Liver (tissue), 9 donors: Measurements from ENCODE around the gene SGSH. TPM values are rescaled to one million over a fixed set of nuclear protein-coding genes. Genes with fewer than 3 reads are reported as not detected.

Experiments used
- DNase-seq: peaks from one replicate; pipeline ENCODE4 v3.0.0-alpha.2; 2017; ENCODE audit warnings: low spot score
- H3K27ac ChIP-seq, 2 donors: one replicate each; pipeline ENCODE4 v1.7.0; 2013; ENCODE audit warnings: inconsistent platforms in 2 of 2, low read length in 2 of 2, control low read depth in 1 of 2, low read depth in 1 of 2, mild to moderate bottlenecking in 1 of 2
- H3K27me3 ChIP-seq, 4 donors: one replicate each; pipeline versions ENCODE4 v1.6.1 to v1.7.0; 2013; ENCODE audit warnings: low read length in 3 of 4, inconsistent platforms in 1 of 4, mild to moderate bottlenecking in 1 of 4, moderate library complexity in 1 of 4; ENCODE audit not compliant: control insufficient read depth in 4 of 4, insufficient read depth in 4 of 4
- H3K36me3 ChIP-seq, 4 donors: one replicate each; pipeline versions ENCODE4 v1.6.1 to v1.7.0; 2013; ENCODE audit warnings: low read length in 3 of 4, mild to moderate bottlenecking in 3 of 4, low read depth in 1 of 4, moderate library complexity in 1 of 4; ENCODE audit not compliant: control insufficient read depth in 4 of 4, insufficient read depth in 3 of 4
- H3K4me1 ChIP-seq, 4 donors: one replicate each; pipeline versions ENCODE4 v1.6.1 to v1.7.0; 2013; ENCODE audit warnings: low read length in 3 of 4, mild to moderate bottlenecking in 3 of 4, moderate library complexity in 1 of 4; ENCODE audit not compliant: control insufficient read depth in 4 of 4, insufficient read depth in 4 of 4
- H3K4me3 ChIP-seq, 3 donors: one replicate each; pipeline versions ENCODE4 v1.6.1 to v1.7.0; 2013; ENCODE audit warnings: low read length in 3 of 3, control low read depth in 1 of 3, low read depth in 1 of 3, mild to moderate bottlenecking in 1 of 3
- H3K9ac ChIP-seq, 2 donors: one replicate each; pipeline ENCODE4 v1.7.0; 2013; ENCODE audit warnings: low read length in 2 of 2, mild to moderate bottlenecking in 2 of 2, moderate library complexity in 2 of 2, control low read depth in 1 of 2, low read depth in 1 of 2
- H3K9me3 ChIP-seq, 4 donors: one replicate each; pipeline versions ENCODE4 v1.6.1 to v1.7.0; 2013; ENCODE audit warnings: low read length in 3 of 4; ENCODE audit not compliant: control insufficient read depth in 4 of 4
- CTCF ChIP-seq: fragments of 150-350 bp; IDR thresholded peaks from 2 replicates; pipeline ENCODE4 v1.5.1; 2017; ENCODE audit warnings: improper control_type of control experiment, low read depth, low read length; ENCODE audit not compliant: missing input control
- EGR1 ChIP-seq, 2 donors: IDR thresholded peaks; 2 replicates each; pipeline ENCODE4 v1.6.1; 2016 to 2018; ENCODE audit warnings: antibody characterized with exemption in 2 of 2, low read depth in 2 of 2
- FOXA1 ChIP-seq: IDR thresholded peaks from 2 replicates; pipeline ENCODE4 v1.6.1; 2016; ENCODE audit warnings: antibody characterized with exemption
- FOXA2 ChIP-seq: IDR thresholded peaks from 2 replicates; pipeline ENCODE4 v1.6.1; 2016; ENCODE audit warnings: antibody characterized with exemption
- GABPA ChIP-seq, 2 donors: IDR thresholded peaks in 1 of 2; conservative IDR thresholded peaks in 1 of 2; 2 replicates each; pipeline ENCODE4 v1.6.1; 2016; ENCODE audit warnings: antibody characterized with exemption in 2 of 2, mild to moderate bottlenecking in 1 of 2, moderate library complexity in 1 of 2
- HNF4A ChIP-seq, 2 donors: conservative IDR thresholded peaks; 2 replicates each; pipeline ENCODE4 v1.6.1; 2016; ENCODE audit warnings: antibody characterized with exemption in 2 of 2, mild to moderate bottlenecking in 2 of 2
- HNF4G ChIP-seq: IDR thresholded peaks from 2 replicates; pipeline ENCODE4 v1.6.1; 2016; ENCODE audit warnings: antibody characterized with exemption
- MAX ChIP-seq: IDR thresholded peaks from 2 replicates; pipeline ENCODE4 v1.6.1; 2016; ENCODE audit warnings: antibody characterized with exemption
- RAD21 ChIP-seq, 2 donors: IDR thresholded peaks; 2 replicates each; pipeline ENCODE4 v1.6.1; 2016; ENCODE audit warnings: antibody characterized with exemption in 2 of 2, mild to moderate bottlenecking in 2 of 2
- REST ChIP-seq: IDR thresholded peaks from 2 replicates; pipeline ENCODE4 v1.6.1; 2016; ENCODE audit warnings: antibody characterized with exemption, mild to moderate bottlenecking
- RXRA ChIP-seq, 2 donors: IDR thresholded peaks; 2 replicates each; pipeline ENCODE4 v1.6.1; 2017 to 2018; ENCODE audit warnings: antibody characterized with exemption in 2 of 2, mild to moderate bottlenecking in 1 of 2
- SP1 ChIP-seq: IDR thresholded peaks from 2 replicates; pipeline ENCODE4 v1.6.1; 2018; ENCODE audit warnings: antibody characterized with exemption, mild to moderate bottlenecking
- TAF1 ChIP-seq: conservative IDR thresholded peaks from 2 replicates; pipeline ENCODE4 v1.6.1; 2016; ENCODE audit warnings: antibody characterized with exemption, mild to moderate bottlenecking
- YY1 ChIP-seq: IDR thresholded peaks from 2 replicates; pipeline ENCODE4 v1.6.1; 2016; ENCODE audit warnings: antibody characterized with exemption, mild to moderate bottlenecking
- WGBS: extraction: QIAGEN DNeasy Blood & Tissue Kit; methylation state at CpG from one replicate; pipeline ENCODE4 v1.1.7; 2013; 5-methylcytosine and 5-hydroxymethylcytosine counted together
- polyA plus RNA-seq, 2 donors: library from polyadenylated mRNA; stranded (reverse) in 1 of 2; unstranded in 1 of 2; fragments of 200-250 nt in 1 of 2; fragments of >200 nt in 1 of 2; fragmentation: Nextera tagmentation in 1 of 2; extraction: Ambion mirVana in 1 of 2; gene quantifications; one replicate each; pipeline versions ENCODE4 v1.2.1 to v1.2.3, GENCODE V29; 2013 to 2015
- total RNA-seq, 2 donors: library from RNA; depleted of rRNA; stranded (reverse); fragments of >200 nt; gene quantifications; one replicate each; pipeline ENCODE4 v1.2.3, GENCODE V29; 2014
- donor health status: healthy.
- donor health status: healthy.
- donor health status: healthy.
- donor health status: healthy.
- donor health status: healthy.

SGSH gene
- total and polyA plus RNA-seq, 4 donors, result 5.8 to 19.8 (median 12.9) TPM

- DNase-seq, result no peak
- H3K27me3 ChIP-seq, result no peaks in the 10 kb centered on the region
- H3K9ac ChIP-seq, result no peak overlapping the region
- TF ChIP-seq SP1 (no peak), EGR1 (IDR thresholded peaks at IDR 0.05; ENCODE audit: low read depth in 2 of 2) (no peak), FOXA1 (no peak), HNF4G (no peak), RXRA (IDR thresholded peaks at IDR 0.05) (no peak), YY1 (no peak), FOXA2 (no peak), GABPA (IDR thresholded peaks at IDR 0.05 in 1 of 2, conservative IDR thresholded peaks at IDR 0.05 in 1 of 2) (no peak), MAX (no peak)
- no peaks in the 10 kb centered on the region for H3K9me3 ChIP-seq
- no peak overlapping the region for H3K27ac ChIP-seq
- H3K36me3 ChIP-seq, result no peaks in the 10 kb centered on the region
- H3K4me3 ChIP-seq, result no peak overlapping the region
- 91% methylated on average over 17 of the region's 17 CpGs for WGBS
- no peaks in the 10 kb centered on the region for H3K4me1 ChIP-seq
These were observed 38.7 kb downstream of the SGSH start for GRCh38 chr17:80181431-80181830.

- Histone ChIP-seq H3K9ac (no peak overlapping the region), H3K4me1 (no peaks in the 10 kb centered on the region), H3K27me3 (no peaks in the 10 kb centered on the region), H3K4me3 (no peak overlapping the region), H3K36me3 (no peaks in the 10 kb centered on the region), H3K9me3 (no peaks in the 10 kb centered on the region), H3K27ac (no peak overlapping the region)
- TF ChIP-seq FOXA1 (no peak), RXRA (IDR thresholded peaks at IDR 0.05) (no peak)
- no peak for DNase-seq
- 85% methylated on average over 14 of the region's 14 CpGs for WGBS
These were observed 39.9 kb downstream of the SGSH start for GRCh38 chr17:80180192-80180591.

- no peaks in the 10 kb centered on the region for H3K36me3 ChIP-seq
- no peak for TF ChIP-seq YY1
- TF ChIP-seq EGR1 (IDR thresholded peaks at IDR 0.05; ENCODE audit: low read depth in 2 of 2), result no peak
- no peak for TF ChIP-seq SP1
- no peak for TF ChIP-seq TAF1
- no peak for TF ChIP-seq GABPA (IDR thresholded peaks at IDR 0.05 in 1 of 2, conservative IDR thresholded peaks at IDR 0.05 in 1 of 2)
- TF ChIP-seq RAD21 (IDR thresholded peaks at IDR 0.05), result no peak
- no peak for TF ChIP-seq FOXA1
- TF ChIP-seq MAX, result no peak
- H3K9ac ChIP-seq, result no peak overlapping the region
- no peaks in the 10 kb centered on the region for H3K27me3 ChIP-seq
- no peak overlapping the region for H3K27ac ChIP-seq
- DNase-seq, result no peak
- H3K9me3 ChIP-seq, result no peaks in the 10 kb centered on the region
- H3K4me3 ChIP-seq, result no peak overlapping the region
- 86% methylated on average over 21 of the region's 21 CpGs for WGBS
- no peaks in the 10 kb centered on the region for H3K4me1 ChIP-seq
These were observed 42.0 kb downstream of the SGSH start for GRCh38 chr17:80177986-80178595.

- no peak overlapping the region for H3K27ac ChIP-seq
- H3K4me3 ChIP-seq, result no peak overlapping the region
- DNase-seq, result no peak
- no peaks in the 10 kb centered on the region for H3K36me3 ChIP-seq
- H3K9me3 ChIP-seq, result no peaks in the 10 kb centered on the region
- H3K27me3 ChIP-seq, result no peaks in the 10 kb centered on the region
- H3K9ac ChIP-seq, result no peak overlapping the region
- H3K4me1 ChIP-seq, result no peaks in the 10 kb centered on the region
- no peak for TF ChIP-seq REST
- no peak for TF ChIP-seq CTCF
- no peak for TF ChIP-seq SP1
- no peak for TF ChIP-seq FOXA2
- no peak for TF ChIP-seq RXRA (IDR thresholded peaks at IDR 0.05)
- no peak for TF ChIP-seq FOXA1
- TF ChIP-seq HNF4A (conservative IDR thresholded peaks at IDR 0.05), result no peak
- TF ChIP-seq MAX, result no peak
- 77% methylated on average over 11 of the region's 11 CpGs for WGBS
These were observed 43.4 kb downstream of the SGSH start for GRCh38 chr17:80176757-80177156.
